22Rv1 (cell line): ENCODE measurements around the gene NBEAL1.

Experiments
- ZFX ChIP-seq: fragments of 450-650 bp; IDR thresholded peaks from 2 replicates; pipeline ENCODE4 v1.6.1; 2017; ENCODE audit warnings: antibody characterized with exemption, borderline replicate concordance
- TF ChIP-seq, protein P1 (sequence below): fragments of 450-650 bp; IDR thresholded peaks from 2 replicates; pipeline ENCODE4 v1.5.1; 2017; ENCODE audit warnings: mild to moderate bottlenecking

DNA sequence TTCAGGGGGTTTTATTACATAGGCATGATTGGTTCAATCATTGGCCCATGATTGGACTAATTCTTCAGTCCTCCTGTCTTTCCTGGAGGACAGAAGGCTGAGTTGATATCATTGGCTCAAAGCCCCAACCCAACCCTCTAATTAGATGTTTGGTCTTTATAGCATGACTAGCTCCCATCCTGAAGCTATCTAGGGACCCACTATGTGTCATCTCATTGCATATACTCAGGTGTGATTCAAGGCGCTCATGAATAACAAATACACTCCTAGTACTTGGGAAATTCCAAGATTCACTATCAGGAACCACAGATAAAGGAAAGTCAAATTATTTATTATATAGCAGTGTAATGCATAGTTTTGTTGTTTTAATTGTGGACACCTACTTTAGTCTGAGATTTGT is 24.9 kb upstream of the NBEAL1 start:
- TF ChIP-seq, protein P1, sequence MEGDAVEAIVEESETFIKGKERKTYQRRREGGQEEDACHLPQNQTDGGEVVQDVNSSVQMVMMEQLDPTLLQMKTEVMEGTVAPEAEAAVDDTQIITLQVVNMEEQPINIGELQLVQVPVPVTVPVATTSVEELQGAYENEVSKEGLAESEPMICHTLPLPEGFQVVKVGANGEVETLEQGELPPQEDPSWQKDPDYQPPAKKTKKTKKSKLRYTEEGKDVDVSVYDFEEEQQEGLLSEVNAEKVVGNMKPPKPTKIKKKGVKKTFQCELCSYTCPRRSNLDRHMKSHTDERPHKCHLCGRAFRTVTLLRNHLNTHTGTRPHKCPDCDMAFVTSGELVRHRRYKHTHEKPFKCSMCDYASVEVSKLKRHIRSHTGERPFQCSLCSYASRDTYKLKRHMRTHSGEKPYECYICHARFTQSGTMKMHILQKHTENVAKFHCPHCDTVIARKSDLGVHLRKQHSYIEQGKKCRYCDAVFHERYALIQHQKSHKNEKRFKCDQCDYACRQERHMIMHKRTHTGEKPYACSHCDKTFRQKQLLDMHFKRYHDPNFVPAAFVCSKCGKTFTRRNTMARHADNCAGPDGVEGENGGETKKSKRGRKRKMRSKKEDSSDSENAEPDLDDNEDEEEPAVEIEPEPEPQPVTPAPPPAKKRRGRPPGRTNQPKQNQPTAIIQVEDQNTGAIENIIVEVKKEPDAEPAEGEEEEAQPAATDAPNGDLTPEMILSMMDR, result no peak
- TF ChIP-seq ZFX, result no peak
